ENCODE measurements around the gene ATG9B.
A peak's percentile ranks its signal among the peaks of the same experiment; 100 is the strongest.

ATG9B gene

GRCh38 chr7:151017953-151018420, 6.3 kb downstream of the ATG9B start (continued):
- TF ChIP-seq ZNF704 (tag by site-specific recombination; IDR thresholded peaks at IDR 0.05): no peak
- no peak for TF ChIP-seq SP3 (tag by site-specific recombination; IDR thresholded peaks at IDR 0.05)
- no peak for TF ChIP-seq ZNF529 (tag by site-specific recombination; IDR thresholded peaks at IDR 0.05; ENCODE audit: insufficient replicate concordance)
- TF ChIP-seq ZNF202 (tag by site-specific recombination; IDR thresholded peaks at IDR 0.05; ENCODE audit: borderline replicate concordance): no peak
- TF ChIP-seq ZNF239 (tag by site-specific recombination; IDR thresholded peaks at IDR 0.05): no peak
- peak; percentile 76 for TF ChIP-seq ZNF692 (tag by site-specific recombination; IDR thresholded peaks at IDR 0.05)
- TF ChIP-seq ZNF629 (tag by site-specific recombination; IDR thresholded peaks at IDR 0.05): no peak
- TF ChIP-seq ZSCAN30 (tag by site-specific recombination; IDR thresholded peaks at IDR 0.05): no peak
- TF ChIP-seq ZFP69B (tag by site-specific recombination; IDR thresholded peaks at IDR 0.05): peak; percentile 93
- TF ChIP-seq AEBP2 (tag by site-specific recombination; IDR thresholded peaks at IDR 0.05; ENCODE audit: borderline replicate concordance): no peak
- no peak for TF ChIP-seq ZNF76 (tag by site-specific recombination; IDR thresholded peaks at IDR 0.05; ENCODE audit: borderline replicate concordance, low read depth)
- TF ChIP-seq FEZF1 (tag by site-specific recombination; IDR thresholded peaks at IDR 0.05): no peak
- no peak for TF ChIP-seq ZNF670 (tag by site-specific recombination; IDR thresholded peaks at IDR 0.05; ENCODE audit: low read depth)
- TF ChIP-seq ZBTB48 (tag by site-specific recombination; IDR thresholded peaks at IDR 0.05): peak; percentile 64; the same call in 1 of the 2 replicates
- peak; percentile 55 for TF ChIP-seq SP7 (tag by site-specific recombination; IDR thresholded peaks at IDR 0.05)
- TF ChIP-seq ZNF660 (tag by site-specific recombination; IDR thresholded peaks at IDR 0.05): no peak
- no peak for TF ChIP-seq ZNF23 (tag by site-specific recombination; IDR thresholded peaks at IDR 0.05; ENCODE audit: borderline replicate concordance)
- no peak for TF ChIP-seq ZNF112 (tag by site-specific recombination; IDR thresholded peaks at IDR 0.05)
- no peak for TF ChIP-seq ZNF664 (tag by site-specific recombination; IDR thresholded peaks at IDR 0.05)
- TF ChIP-seq PRDM10 (tag by site-specific recombination; IDR thresholded peaks at IDR 0.05): no peak
- no peak for TF ChIP-seq KLF7 (tag by site-specific recombination; IDR thresholded peaks at IDR 0.05; ENCODE audit: borderline replicate concordance)
- 0 out of 2 replicates have a peak, but pooled peaks have one; percentile 14 for TF ChIP-seq KLF1 (tag by site-specific recombination; IDR thresholded peaks at IDR 0.05)
- TF ChIP-seq ATF2 (tag by site-specific recombination; IDR thresholded peaks at IDR 0.05; ENCODE audit: low read depth): no peak
- TF ChIP-seq ZFP3 (tag by site-specific recombination; IDR thresholded peaks at IDR 0.05; ENCODE audit: low read depth): no peak
- TF ChIP-seq ZNF2 (tag by site-specific recombination; IDR thresholded peaks at IDR 0.05): peak; percentile 100
- TF ChIP-seq CTCF (tag by site-specific recombination; IDR thresholded peaks at IDR 0.05): peak; percentile 97
- no peak for TF ChIP-seq ZNF155 (tag by site-specific recombination; IDR thresholded peaks at IDR 0.05)
- TF ChIP-seq ZNF544 (tag by site-specific recombination; IDR thresholded peaks at IDR 0.05): no peak
- TF ChIP-seq SP2 (tag by site-specific recombination; IDR thresholded peaks at IDR 0.05): no peak; the same call in 1 of the 2 replicates
- TF ChIP-seq ZNF768 (tag by site-specific recombination; IDR thresholded peaks at IDR 0.05): no peak
- peak; percentile 42; the same call in 1 of the 2 replicates for TF ChIP-seq ZNF335 (tag by site-specific recombination; conservative IDR thresholded peaks at IDR 0.05)

Data from HEK293 (cell line).